ENCODE data around the gene AP1G1. TPM values are rescaled to one million over a fixed set of nuclear protein-coding genes. Genes with fewer than 3 reads are reported as not detected.
"Not testable (repeated sequence)": the region's sequence is repeated elsewhere in the genome, so short reads cannot be mapped to it uniquely, and the experiment has no call there.

Gene AP1G1
- total RNA-seq: 37.0 and 43.8 TPM in 2 replicates

- DNase-seq (ENCODE audit: low read depth in 2 of 2): peak; percentile 99 to 100
Measured at GRCh38 chr16:71808593-71809459, at the start of gene AP1G1. Gene AP1G1, minus strand, starts transcription at chr16:71808834. Its CDS starts 19,355 bp downstream, at chr16:71789479.

DNA sequence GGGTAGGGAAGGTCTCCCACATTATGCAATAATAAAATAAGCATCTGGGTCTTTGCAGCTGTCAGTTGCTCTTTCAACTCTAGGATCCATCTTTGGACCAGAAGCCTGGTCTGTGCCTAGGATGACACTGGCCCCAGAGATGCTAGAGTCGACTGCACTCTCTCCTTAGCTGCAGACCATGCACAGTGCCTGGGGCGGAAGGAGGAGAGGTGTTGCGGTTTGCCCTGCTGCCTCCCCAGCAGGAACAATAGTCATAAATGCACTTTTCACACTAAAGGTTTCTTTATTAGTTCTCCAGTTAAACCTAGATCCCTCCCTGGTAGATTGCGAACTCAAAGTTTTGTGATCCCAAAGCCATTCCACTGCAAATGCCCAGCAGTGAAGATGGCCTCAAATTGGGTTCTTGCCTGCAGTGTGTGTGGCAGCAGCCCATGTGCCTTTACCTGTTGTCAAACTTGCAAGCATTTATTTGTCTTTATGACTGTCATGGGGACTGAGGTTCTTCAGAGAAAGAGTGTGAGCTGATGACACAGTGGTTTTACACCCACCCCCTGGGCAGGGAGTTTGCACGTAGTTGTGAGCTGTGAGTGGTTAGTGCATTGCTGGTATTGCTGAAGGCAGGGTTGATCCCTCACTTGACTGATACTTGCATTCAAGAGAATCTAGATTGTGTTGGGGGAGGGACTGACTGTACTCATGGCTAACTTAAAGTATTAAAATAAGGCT is 47.5 kb upstream of the AP1G1 start:
- DNase-seq (ENCODE audit: low read depth in 2 of 2): no peak

GRCh38 chr16:71854369-71854948 is 45.8 kb upstream of the AP1G1 start:
- no peak for DNase-seq (ENCODE audit: low read depth in 2 of 2)

- DNase-seq (ENCODE audit: low read depth in 2 of 2): no peak
Measured at GRCh38 chr16:71853413-71853812, 44.8 kb upstream of the AP1G1 start.

DNA sequence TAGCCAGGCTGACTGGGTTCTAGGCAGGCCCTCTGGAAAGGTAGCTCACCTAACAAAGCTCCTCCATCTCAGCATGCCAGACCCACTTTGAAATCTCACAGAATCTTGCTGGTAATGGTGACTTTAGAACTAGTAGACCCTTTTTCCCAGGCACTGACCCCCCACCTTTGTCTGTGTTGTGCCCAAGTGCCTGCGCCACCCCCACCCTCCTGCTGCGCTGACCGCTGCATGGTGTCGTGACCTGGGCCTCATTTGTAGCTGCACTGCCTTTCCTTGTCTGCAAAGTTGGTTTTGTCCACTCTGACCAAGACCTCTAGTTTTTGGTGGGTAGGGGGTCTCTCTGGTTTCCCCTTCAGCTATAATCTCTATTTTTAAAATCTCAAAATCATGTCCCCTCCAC is 43.9 kb upstream of the AP1G1 start:
- DNase-seq (ENCODE audit: low read depth in 2 of 2): no peak

- no peak for DNase-seq (ENCODE audit: low read depth in 2 of 2)
Measured at GRCh38 chr16:71852158-71852557, 43.5 kb upstream of the AP1G1 start.

DNA sequence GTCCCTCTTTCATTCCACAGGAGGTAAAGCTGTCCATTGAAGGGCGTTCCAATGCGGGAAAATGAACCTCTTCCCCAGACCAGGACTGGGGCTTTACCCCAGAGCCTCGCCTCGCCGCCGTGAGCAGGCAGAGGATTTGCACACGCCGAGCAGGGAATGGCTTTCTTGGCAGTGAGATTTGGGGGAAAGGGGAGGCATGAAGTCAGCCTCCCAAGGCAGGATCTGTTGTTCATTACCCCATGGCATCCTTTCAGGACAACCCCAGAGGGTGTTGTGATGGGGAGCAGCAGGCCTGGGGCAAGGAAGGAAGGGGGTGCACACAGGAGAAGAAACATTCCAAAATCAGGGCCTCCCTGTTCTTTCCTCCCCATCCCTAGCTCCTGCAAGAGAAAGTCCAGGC is 43.1 kb upstream of the AP1G1 start:
- DNase-seq (ENCODE audit: low read depth in 2 of 2): no peak

DNA sequence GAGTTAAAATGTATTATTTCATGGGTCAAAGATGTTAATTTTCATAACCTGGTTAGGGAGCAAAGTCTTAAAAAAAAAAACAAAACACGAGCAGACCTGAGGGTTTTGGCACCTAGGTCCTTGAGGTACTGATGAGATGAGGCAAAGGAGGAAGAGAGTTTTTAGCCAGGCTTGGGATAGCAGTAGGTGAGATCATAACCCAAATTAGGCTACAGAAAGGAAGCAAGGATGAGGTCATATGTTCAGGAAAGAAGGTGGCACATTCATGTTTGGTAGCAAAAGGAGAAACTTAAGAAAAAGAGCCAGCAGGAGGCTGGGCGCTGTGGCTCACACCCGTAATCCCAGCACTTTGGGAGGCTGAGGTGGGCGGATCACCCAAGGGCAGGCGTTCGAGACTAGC is 40.0 kb upstream of the AP1G1 start:
- DNase-seq (ENCODE audit: low read depth in 2 of 2): peak in 1 of 2 donors; percentile 33

GRCh38 chr16:71847096-71847495 is 38.5 kb upstream of the AP1G1 start:
- no peak for DNase-seq (ENCODE audit: low read depth in 2 of 2)

- peak; percentile 14 to 45 for DNase-seq (ENCODE audit: low read depth in 2 of 2)
Measured at GRCh38 chr16:71846431-71846830, 37.8 kb upstream of the AP1G1 start.

GRCh38 chr16:71845639-71846430 is 37.2 kb upstream of the AP1G1 start, which contains the start of gene ATXN1L:
Gene ATXN1L, plus strand, starts transcription at chr16:71845976. Its CDS starts 3,765 bp downstream, at chr16:71849741.
- DNase-seq (ENCODE audit: low read depth in 2 of 2): peak; percentile 86 to 90

DNA sequence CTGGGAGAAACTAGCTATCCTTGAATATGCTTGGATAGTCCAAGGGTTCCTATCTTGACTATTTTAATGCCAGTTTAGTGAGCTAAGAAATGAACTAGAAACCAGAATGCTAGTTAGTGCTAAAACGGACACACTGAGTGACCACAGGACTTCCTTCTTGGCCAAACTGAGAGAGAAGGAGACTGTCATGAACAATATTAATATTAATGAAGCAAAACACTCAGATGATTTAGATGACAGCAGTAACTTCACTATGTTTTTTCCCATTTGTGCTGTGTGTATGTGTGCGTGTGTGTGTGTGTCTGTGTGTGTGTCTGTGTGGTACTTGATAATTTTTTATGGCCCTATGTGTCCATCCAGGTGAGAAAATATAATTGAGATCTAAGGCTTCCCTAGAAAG is 34.9 kb upstream of the AP1G1 start:
- DNase-seq (ENCODE audit: low read depth in 2 of 2): no peak

DNA sequence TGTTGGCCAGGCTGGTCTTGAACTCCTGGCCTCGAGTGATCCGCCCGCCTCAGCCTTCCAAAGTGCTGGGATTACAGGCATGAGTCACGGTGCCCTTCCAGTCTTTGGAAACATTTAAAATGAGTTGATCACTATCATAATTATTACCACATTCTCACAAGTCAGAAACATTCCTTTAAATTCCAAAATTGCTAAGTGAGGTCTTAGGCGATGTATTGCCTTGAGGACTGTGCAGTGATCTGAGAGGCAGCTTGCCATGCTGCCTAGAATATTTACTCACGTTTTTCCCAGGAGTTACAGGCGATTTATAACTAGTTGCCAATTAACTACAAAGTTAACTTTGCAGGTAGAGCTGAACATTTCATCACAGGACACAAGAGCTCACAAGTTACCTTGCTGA is 31.4 kb upstream of the AP1G1 start:
- DNase-seq (ENCODE audit: low read depth in 2 of 2): no peak

DNA sequence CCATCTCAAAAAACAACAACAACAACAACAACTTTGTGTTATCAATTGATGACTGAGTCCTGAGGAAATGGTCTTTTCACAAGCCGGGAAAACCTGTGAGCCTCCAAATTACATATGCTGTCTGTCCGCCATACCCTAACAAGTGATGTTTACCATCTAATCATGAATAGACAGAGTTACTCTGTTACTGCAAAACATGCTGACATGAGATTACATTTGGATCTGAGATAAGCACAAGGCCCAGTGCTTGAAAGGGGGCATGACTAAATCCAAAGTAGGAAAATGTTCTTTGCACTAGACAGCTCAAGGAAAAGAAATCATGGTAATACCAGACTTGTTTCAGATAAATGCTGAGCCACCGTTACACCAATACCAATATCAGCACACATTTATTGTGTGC is 28.5 kb upstream of the AP1G1 start:
- DNase-seq (ENCODE audit: low read depth in 2 of 2): no peak

- no peak for DNase-seq (ENCODE audit: low read depth in 2 of 2)
Measured at GRCh38 chr16:71834291-71834690, 25.7 kb upstream of the AP1G1 start.

DNA sequence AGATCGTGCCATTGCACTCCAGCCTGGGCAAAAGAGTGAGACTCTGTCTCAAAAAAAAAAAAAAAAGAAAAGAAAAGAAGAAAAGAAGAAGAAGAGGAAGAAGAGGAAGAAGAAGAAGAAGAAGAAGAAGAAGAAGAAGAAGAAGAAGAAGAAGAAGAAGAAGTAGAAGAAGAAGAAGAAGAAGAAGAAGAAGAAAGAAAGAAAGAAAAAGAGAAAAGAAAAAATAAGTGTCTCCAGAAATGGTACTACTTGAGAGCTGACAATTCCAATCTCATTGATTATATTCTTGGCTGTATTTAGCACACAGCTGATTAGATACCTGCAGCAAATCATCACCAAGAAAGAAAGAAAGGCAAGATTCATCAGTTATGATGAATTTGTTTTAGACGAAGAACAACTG is 23.5 kb upstream of the AP1G1 start:
- not testable (repeated sequence) for DNase-seq (ENCODE audit: low read depth in 2 of 2)

DNA sequence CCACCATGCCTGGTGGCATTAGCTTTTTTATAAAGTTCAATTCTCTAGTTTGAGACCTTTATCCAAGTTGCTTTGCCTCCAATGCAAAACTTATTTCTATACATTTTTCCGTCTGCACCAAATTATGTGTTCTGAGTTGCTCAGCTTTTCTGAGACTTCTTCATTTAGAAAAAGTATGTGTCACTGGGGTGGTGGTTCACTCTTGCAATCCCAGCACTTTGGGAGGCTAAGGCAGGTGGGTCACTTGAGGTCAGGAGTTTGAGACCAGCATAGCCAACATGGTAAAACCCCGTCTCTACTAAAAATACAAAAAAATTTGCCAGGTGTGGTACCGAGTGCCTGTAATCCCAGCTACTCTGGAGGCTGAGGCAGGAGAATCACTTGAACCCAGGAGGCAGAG is 23.1 kb upstream of the AP1G1 start:
- DNase-seq (ENCODE audit: low read depth in 2 of 2): not testable (repeated sequence)

DNA sequence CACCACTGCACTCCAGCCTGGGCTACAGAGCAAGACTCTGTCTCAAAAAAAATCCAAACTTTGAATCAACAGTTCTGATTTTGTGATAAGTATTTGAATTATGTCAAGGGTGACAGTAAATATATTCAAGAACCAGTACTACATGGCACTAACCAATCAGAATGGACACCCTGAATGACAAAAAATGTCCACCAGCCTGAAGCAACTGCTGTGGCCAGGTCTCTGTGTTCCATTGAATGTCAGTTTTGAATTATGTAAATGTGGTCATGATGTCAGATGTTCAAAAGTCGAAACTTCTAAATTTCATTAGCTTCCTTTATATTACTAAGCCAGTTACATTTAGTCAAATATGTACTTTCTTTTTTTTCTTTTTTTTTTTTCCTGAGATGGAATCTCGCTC is 21.7 kb upstream of the AP1G1 start:
- DNase-seq (ENCODE audit: low read depth in 2 of 2): no peak

GRCh38 chr16:71826533-71827017 is 17.9 kb upstream of the AP1G1 start:
- DNase-seq (ENCODE audit: low read depth in 2 of 2): no peak

GRCh38 chr16:71817155-71817500 is 8.5 kb upstream of the AP1G1 start:
- DNase-seq (ENCODE audit: low read depth in 2 of 2): not testable (repeated sequence)

DNA sequence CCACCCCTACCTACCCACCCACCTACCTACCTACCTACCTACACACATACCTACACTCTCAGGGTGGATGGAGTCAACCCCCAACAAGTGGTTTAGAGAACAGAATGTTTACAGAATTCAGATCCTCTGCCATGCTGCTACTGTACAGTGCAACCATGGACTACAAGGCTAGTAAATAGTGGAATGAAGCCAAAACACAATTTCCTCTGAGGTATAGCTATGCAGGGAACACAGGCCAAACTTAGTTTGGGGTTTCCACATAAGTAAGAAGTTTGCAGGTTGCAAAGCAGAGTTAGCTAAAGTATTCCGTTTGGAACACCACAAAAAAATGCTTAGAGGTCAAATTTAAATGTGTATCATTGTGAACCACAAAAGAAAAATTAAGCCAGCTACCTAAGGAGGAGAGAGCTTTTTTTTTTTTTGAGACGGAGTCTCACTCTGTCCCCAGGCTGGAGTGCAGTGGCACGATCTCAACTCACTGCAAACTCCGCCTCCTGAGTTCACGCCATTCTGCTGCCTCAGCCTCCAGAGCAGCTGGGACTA is 2.7 kb upstream of the AP1G1 start:
- DNase-seq (ENCODE audit: low read depth in 2 of 2): peak; percentile 54 to 72

Data from lung microvascular endothelial cell (primary cell).